K562 treated with DMSO at 1 percent for 12 hours (cell line): ENCODE data around the gene TRIM50. TPM values are rescaled to one million over a fixed set of nuclear protein-coding genes. Genes with fewer than 3 reads are reported as not detected.

Experiments
- total RNA-seq: library from RNA; unstranded; fragments of 300-600 nt; gene quantifications from 2 replicates; pipeline ENCODE4 v1.2.3, GENCODE V29; 2022; ENCODE audit not compliant: insufficient read depth

TRIM50 gene
- not detected in 2 replicates for total RNA-seq

GRCh38 chr7:73327922-73328321 is at the start of gene TRIM50, which contains the start of gene FKBP6:
TSS of gene TRIM50 (minus strand) at chr7:73328082. CDS start at chr7:73324787, 3,295 bp downstream.
TSS of gene FKBP6 (plus strand) at chr7:73328161. CDS start at chr7:73328429, 268 bp downstream.

GRCh38 chr7:73308665-73309214 is 19.1 kb downstream of the TRIM50 start, which contains the start of gene NSUN5:
TSS of gene NSUN5 (minus strand) at chr7:73308826. CDS start at chr7:73308790, 36 bp downstream.

Other genes with a start within 250 kb of the TRIM50 start
- not detected in 2 replicates for gene SPDYE9, start 242.0 kb downstream of the TRIM50 start, total RNA-seq
- gene NSUN5, start 19.3 kb downstream of the TRIM50 start, total RNA-seq = 98.8 TPM in 2 replicates
- gene FKBP6, start 79 bp upstream of the TRIM50 start, total RNA-seq = not detected in 2 replicates
- 1.4 and 2.3 TPM in 2 replicates for gene FZD9, start 105.7 kb upstream of the TRIM50 start, total RNA-seq
- gene BAZ1B, start 194.2 kb upstream of the TRIM50 start, total RNA-seq = 23.5 and 79.9 TPM in 2 replicates
- 78.6 and 99.6 TPM in 2 replicates for gene BCL7B, start 229.6 kb upstream of the TRIM50 start, total RNA-seq